Measurements from ENCODE around the gene SH3GL2. TPM values are rescaled to one million over a fixed set of nuclear protein-coding genes. Genes with fewer than 3 reads are reported as not detected.

The SH3GL2 gene
- total and polyA plus RNA-seq, 4 donors, result 0.06 to 0.08 TPM; not detected in 2

GRCh38 chr9:17810728-17811571 is 232.1 kb downstream of the SH3GL2 start:
- peak; percentile 43 for DNase-seq (ENCODE audit: low spot score)
- Histone ChIP-seq H3K27me3 (ENCODE audit: control insufficient read depth in 4 of 4, insufficient read depth in 4 of 4, low read length in 3 of 4) (peaks cover 0 to 11% (median 0%) of the 10 kb centered on the region in 4 donors), H3K36me3 (ENCODE audit: control insufficient read depth in 4 of 4, insufficient read depth in 3 of 4, low read depth in 1 of 4, low read length in 3 of 4) (no peaks in the 10 kb centered on the region), H3K9ac (ENCODE audit: low read depth in 1 of 2, low read length in 2 of 2) (no peak overlapping the region), H3K27ac (ENCODE audit: low read depth in 1 of 2, low read length in 2 of 2) (no peak overlapping the region), H3K9me3 (ENCODE audit: control insufficient read depth in 4 of 4, low read length in 3 of 4) (no peaks in the 10 kb centered on the region), H3K4me1 (ENCODE audit: control insufficient read depth in 4 of 4, insufficient read depth in 4 of 4, low read length in 3 of 4) (peaks cover 0 to 5% (median 2%) of the 10 kb centered on the region in 4 donors), H3K4me3 (ENCODE audit: low read depth in 1 of 3, low read length in 3 of 3) (no peak overlapping the region)
- TF ChIP-seq CTCF (IDR thresholded peaks at IDR 0.05; ENCODE audit: low read depth, low read length, missing input control) (peak; percentile 87), RAD21 (IDR thresholded peaks at IDR 0.05) (peak; percentile 93 to 97), JUND (IDR thresholded peaks at IDR 0.05) (no peak), ATF3 (IDR thresholded peaks at IDR 0.05) (no peak)
- 21% methylated on average over 13 of the region's 13 CpGs for WGBS

- Histone ChIP-seq H3K27ac (ENCODE audit: low read depth in 1 of 2, low read length in 2 of 2) (no peak overlapping the region), H3K9me3 (ENCODE audit: control insufficient read depth in 4 of 4, low read length in 3 of 4) (no peaks in the 10 kb centered on the region), H3K9ac (ENCODE audit: low read depth in 1 of 2, low read length in 2 of 2) (no peak overlapping the region), H3K27me3 (ENCODE audit: control insufficient read depth in 4 of 4, insufficient read depth in 4 of 4, low read length in 3 of 4) (peaks cover 0 to 11% (median 0%) of the 10 kb centered on the region in 4 donors), H3K4me3 (ENCODE audit: low read depth in 1 of 3, low read length in 3 of 3) (no peak overlapping the region), H3K36me3 (ENCODE audit: control insufficient read depth in 4 of 4, insufficient read depth in 3 of 4, low read depth in 1 of 4, low read length in 3 of 4) (no peaks in the 10 kb centered on the region), H3K4me1 (ENCODE audit: control insufficient read depth in 4 of 4, insufficient read depth in 4 of 4, low read length in 3 of 4) (no peaks in the 10 kb centered on the region)
- 80% methylated on average over 4 of the region's 4 CpGs for WGBS
- no peak for DNase-seq (ENCODE audit: low spot score)
- TF ChIP-seq FOXA1 (IDR thresholded peaks at IDR 0.05) (no peak), NR2F2 (IDR thresholded peaks at IDR 0.05) (no peak), TAF1 (conservative IDR thresholded peaks at IDR 0.05) (no peak), ATF3 (IDR thresholded peaks at IDR 0.05) (no peak), REST (IDR thresholded peaks at IDR 0.05) (no peak), YY1 (IDR thresholded peaks at IDR 0.05) (no peak), JUND (IDR thresholded peaks at IDR 0.05) (no peak), CTCF (IDR thresholded peaks at IDR 0.05; ENCODE audit: low read depth, low read length, missing input control) (no peak), RAD21 (IDR thresholded peaks at IDR 0.05) (no peak), FOXA2 (IDR thresholded peaks at IDR 0.05) (no peak), HNF4G (IDR thresholded peaks at IDR 0.05) (no peak), SP1 (IDR thresholded peaks at IDR 0.05) (no peak), EGR1 (IDR thresholded peaks at IDR 0.05; ENCODE audit: low read depth in 2 of 2) (no peak), ZBTB33 (IDR thresholded peaks at IDR 0.05) (no peak), MAX (IDR thresholded peaks at IDR 0.05) (no peak), HNF4A (conservative IDR thresholded peaks at IDR 0.05) (no peak), GABPA (IDR thresholded peaks at IDR 0.05 in 1 of 2, conservative IDR thresholded peaks at IDR 0.05 in 1 of 2) (no peak)
Observed at GRCh38 chr9:17813798-17814197, 234.9 kb downstream of the SH3GL2 start.

All from liver (tissue), 9 donors.